Natural killer cell (primary cell): ENCODE measurements around the gene CEACAM19. TPM values are rescaled to one million over a fixed set of nuclear protein-coding genes. Genes with fewer than 3 reads are reported as not detected.

Source experiments
- ATAC-seq, 3 donors: fragments of 150-1000 bp in 2 of 3; fragments of 200-7000 bp in 1 of 3; cut with Tn5 transposase; 1 replicate in 1 of 3; 2 replicates in 2 of 3; pipeline ENCODE4 v1.10.0; 2021; ENCODE audit warnings: mild to moderate bottlenecking in 2 of 3, moderate library complexity in 2 of 3
- DNase-seq, 2 donors: peaks; one replicate each; pipeline versions ENCODE4 v3.0.0 to v3.0.0-alpha.2; 2013 to 2021; ENCODE audit warnings: mixed read lengths in 1 of 2
- H3K27ac ChIP-seq: one replicate; pipeline ENCODE4 v1.5.1; 2013; ENCODE audit warnings: mild to moderate bottlenecking, low read length
- H3K27me3 ChIP-seq: one replicate; pipeline ENCODE4 v1.6.1; 2013; ENCODE audit warnings: low read length; ENCODE audit not compliant: control insufficient read depth, insufficient read depth
- H3K36me3 ChIP-seq: one replicate; pipeline ENCODE4 v1.6.1; 2013; ENCODE audit warnings: low read length; ENCODE audit not compliant: control insufficient read depth, insufficient read depth
- H3K4me1 ChIP-seq: one replicate; pipeline ENCODE4 v1.6.1; 2013; ENCODE audit warnings: low read length; ENCODE audit not compliant: control insufficient read depth, insufficient read depth
- H3K4me3 ChIP-seq: one replicate; pipeline ENCODE4 v1.5.1; 2013; ENCODE audit warnings: low read length
- H3K9me3 ChIP-seq: one replicate; pipeline ENCODE4 v1.6.1; 2013; ENCODE audit warnings: low read length; ENCODE audit not compliant: control insufficient read depth, insufficient read depth
- H3K27ac Mint-ChIP-seq, 2 donors: one replicate each; pipeline ENCODE4 v1.8.0; 2022; ENCODE audit warnings: mild to moderate bottlenecking in 2 of 2, mixed read lengths in 2 of 2, moderate library complexity in 1 of 2
- H3K27me3 Mint-ChIP-seq, 2 donors: one replicate each; pipeline ENCODE4 v1.8.0; 2022; ENCODE audit warnings: low read depth in 2 of 2, mixed read lengths in 2 of 2
- H3K36me3 Mint-ChIP-seq: one replicate; pipeline ENCODE4 v1.8.0; 2022; ENCODE audit warnings: mixed read lengths
- H3K4me1 Mint-ChIP-seq, 2 donors: one replicate each; pipeline ENCODE4 v1.8.0; 2022; ENCODE audit warnings: mixed read lengths in 2 of 2
- H3K4me3 Mint-ChIP-seq: one replicate; pipeline ENCODE4 v1.8.0; 2022; ENCODE audit warnings: mild to moderate bottlenecking, moderate library complexity, mixed read lengths
- H3K9me3 Mint-ChIP-seq, 2 donors: one replicate each; pipeline ENCODE4 v1.8.0; 2022; ENCODE audit warnings: mixed read lengths in 2 of 2
- WGBS: methylation state at CpG from one replicate; pipeline ENCODE4 v1.1.7; 2013; ENCODE audit warnings: missing lambda C conversion rate; ENCODE audit not compliant: insufficient coverage; 5-methylcytosine and 5-hydroxymethylcytosine counted together
- intact Hi-C: fragments of 100-400 bp; cut with micrococcal nuclease; formaldehyde crosslinking; loops from one replicate; pipeline ENCODE4 v1.14.2; 2022
- total RNA-seq, 4 donors: library from RNA; stranded (reverse); fragments of 120-200 nt in 1 of 4; gene quantifications; one replicate each; pipeline versions ENCODE4 v1.2.3 to v1.2.4, GENCODE V29; 2013 to 2022
- TF ChIP-seq, protein P1 (sequence below): fragments of 200-600 bp; IDR thresholded peaks from one replicate; pipeline ENCODE4 v1.8.0; 2022; ENCODE audit warnings: antibody characterized with exemption

Gene CEACAM19, protein sequence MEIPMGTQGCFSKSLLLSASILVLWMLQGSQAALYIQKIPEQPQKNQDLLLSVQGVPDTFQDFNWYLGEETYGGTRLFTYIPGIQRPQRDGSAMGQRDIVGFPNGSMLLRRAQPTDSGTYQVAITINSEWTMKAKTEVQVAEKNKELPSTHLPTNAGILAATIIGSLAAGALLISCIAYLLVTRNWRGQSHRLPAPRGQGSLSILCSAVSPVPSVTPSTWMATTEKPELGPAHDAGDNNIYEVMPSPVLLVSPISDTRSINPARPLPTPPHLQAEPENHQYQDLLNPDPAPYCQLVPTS
- total RNA-seq = 1 to 10 TPM; 2.6 to 4.1 (median 2.7) TPM
- 1.1 TPM for total RNA-seq (2013)

DNA sequence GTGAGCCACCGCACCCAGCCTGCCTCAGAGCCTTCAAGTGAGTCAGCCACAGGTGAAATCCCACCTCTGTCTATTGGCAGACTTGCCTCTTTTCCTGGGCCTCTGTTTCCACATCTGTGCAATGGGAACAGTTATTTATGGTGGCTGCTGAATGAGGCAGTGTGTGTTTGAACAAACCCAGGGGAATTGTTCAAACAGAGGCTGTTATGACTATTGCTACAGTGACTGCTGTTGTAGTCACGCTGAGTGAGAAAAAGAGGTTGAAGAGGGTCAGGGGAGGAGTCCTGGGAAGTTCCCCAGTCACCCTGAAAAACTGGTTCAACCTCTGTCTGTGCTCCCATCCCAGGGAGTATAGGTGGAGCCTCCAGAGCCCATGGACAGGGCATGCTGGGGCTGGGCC, at the start of gene CEACAM19:
CEACAM19 (plus strand) TSS at position 83 of the 400 bp plus-strand sequence. CDS start 450 bp downstream, outside the sequence.
- ATAC-seq (no peak), DNase-seq (no peak)
- Histone ChIP-seq H3K36me3 (no peaks in the 10 kb centered on the region), H3K4me3 (no peak within 1 kb of the TSS), H3K9me3 (no peaks in the 10 kb centered on the region), H3K27ac (no peak within 1 kb of the TSS), H3K27me3 (no peaks in the 10 kb centered on the region), H3K4me1 (no peaks in the 10 kb centered on the region)
- WGBS = 74% methylated on average over 2 of the region's 2 CpGs
- no peaks in the 10 kb centered on the region for H3K27me3 Mint-ChIP-seq
- H3K4me1 Mint-ChIP-seq = no peaks in the 10 kb centered on the region
- TF ChIP-seq, protein P1, sequence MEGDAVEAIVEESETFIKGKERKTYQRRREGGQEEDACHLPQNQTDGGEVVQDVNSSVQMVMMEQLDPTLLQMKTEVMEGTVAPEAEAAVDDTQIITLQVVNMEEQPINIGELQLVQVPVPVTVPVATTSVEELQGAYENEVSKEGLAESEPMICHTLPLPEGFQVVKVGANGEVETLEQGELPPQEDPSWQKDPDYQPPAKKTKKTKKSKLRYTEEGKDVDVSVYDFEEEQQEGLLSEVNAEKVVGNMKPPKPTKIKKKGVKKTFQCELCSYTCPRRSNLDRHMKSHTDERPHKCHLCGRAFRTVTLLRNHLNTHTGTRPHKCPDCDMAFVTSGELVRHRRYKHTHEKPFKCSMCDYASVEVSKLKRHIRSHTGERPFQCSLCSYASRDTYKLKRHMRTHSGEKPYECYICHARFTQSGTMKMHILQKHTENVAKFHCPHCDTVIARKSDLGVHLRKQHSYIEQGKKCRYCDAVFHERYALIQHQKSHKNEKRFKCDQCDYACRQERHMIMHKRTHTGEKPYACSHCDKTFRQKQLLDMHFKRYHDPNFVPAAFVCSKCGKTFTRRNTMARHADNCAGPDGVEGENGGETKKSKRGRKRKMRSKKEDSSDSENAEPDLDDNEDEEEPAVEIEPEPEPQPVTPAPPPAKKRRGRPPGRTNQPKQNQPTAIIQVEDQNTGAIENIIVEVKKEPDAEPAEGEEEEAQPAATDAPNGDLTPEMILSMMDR = no peak
- intact Hi-C loops = no loop called here
- no peaks in the 10 kb centered on the region for H3K36me3 Mint-ChIP-seq
- H3K4me3 Mint-ChIP-seq = no peak within 1 kb of the TSS
- no peaks in the 10 kb centered on the region for H3K9me3 Mint-ChIP-seq
- no peak within 1 kb of the TSS for H3K27ac Mint-ChIP-seq

DNA sequence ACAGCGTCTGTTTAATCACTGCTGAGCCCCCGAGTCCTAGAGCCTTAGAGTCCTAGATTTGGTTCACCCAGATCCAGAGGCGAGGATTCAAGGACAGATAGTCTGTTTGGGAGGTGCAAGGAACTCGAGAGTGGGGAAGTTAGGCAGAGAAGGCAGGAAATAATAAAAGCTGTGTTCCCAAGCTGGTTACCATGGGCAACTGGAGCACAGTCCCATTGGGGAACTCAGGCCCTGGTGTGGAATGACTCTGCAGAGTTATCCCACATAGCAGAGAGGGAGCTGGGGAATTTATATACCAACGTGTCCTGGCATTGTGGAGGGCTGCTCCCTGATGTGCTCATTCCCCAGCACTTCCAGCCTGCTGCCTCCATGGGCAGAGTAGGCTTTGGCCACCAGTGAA, 48.2 kb upstream of the CEACAM19 start:
- no peak for ATAC-seq
- no peak overlapping the region for H3K27ac Mint-ChIP-seq
- H3K27me3 ChIP-seq = no peaks in the 10 kb centered on the region
- no peak overlapping the region for H3K27ac ChIP-seq
- no peaks in the 10 kb centered on the region for H3K36me3 Mint-ChIP-seq
- no peaks in the 10 kb centered on the region for H3K36me3 ChIP-seq
- H3K4me1 Mint-ChIP-seq = peaks cover 0 to 15% of the 10 kb centered on the region in 2 donors
- no peaks in the 10 kb centered on the region for H3K9me3 ChIP-seq
- DNase-seq = no peak
- WGBS = 55% methylated on average over 5 of the region's 5 CpGs
- no peaks in the 10 kb centered on the region for H3K9me3 Mint-ChIP-seq
- intact Hi-C loops = no loop called here
- H3K4me3 Mint-ChIP-seq = no peak overlapping the region
- no peak overlapping the region for H3K4me3 ChIP-seq
- peaks cover 5% of the 10 kb centered on the region for H3K4me1 ChIP-seq
- peaks cover 0 to 3% of the 10 kb centered on the region in 2 donors for H3K27me3 Mint-ChIP-seq
- TF ChIP-seq, protein P1 = no peak

DNA sequence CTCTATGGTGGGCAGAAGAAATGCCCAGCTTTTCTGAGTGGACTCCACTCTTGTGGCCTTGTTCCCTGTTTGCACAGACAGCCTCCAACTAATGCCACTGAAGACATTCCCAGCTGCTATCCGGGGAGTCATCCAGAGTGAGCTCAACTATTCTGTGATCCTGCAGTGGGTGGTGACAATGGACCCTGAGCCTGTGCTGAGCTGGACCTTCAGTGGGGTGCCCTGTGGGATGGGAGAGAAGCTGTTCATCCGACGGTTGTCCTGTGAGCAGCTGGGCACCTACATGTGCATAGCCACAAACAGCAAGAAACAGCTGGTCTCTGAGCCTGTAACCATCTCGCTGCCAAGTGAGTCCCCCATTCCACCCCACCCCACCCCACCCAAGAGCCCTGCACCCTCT, 47.7 kb upstream of the CEACAM19 start:
- no peak overlapping the region for H3K27ac ChIP-seq
- no peaks in the 10 kb centered on the region for H3K27me3 ChIP-seq
- H3K9me3 ChIP-seq = no peaks in the 10 kb centered on the region
- Mint-ChIP-seq H3K27me3 (peaks cover 0 to 3% of the 10 kb centered on the region in 2 donors), H3K4me3 (no peak overlapping the region), H3K9me3 (no peaks in the 10 kb centered on the region), H3K36me3 (no peaks in the 10 kb centered on the region), H3K4me1 (peaks cover 0 to 12% of the 10 kb centered on the region in 2 donors), H3K27ac (no peak overlapping the region)
- H3K4me1 ChIP-seq = peaks cover 2% of the 10 kb centered on the region
- DNase-seq (no peak), ATAC-seq (no peak)
- 97% methylated on average over 4 of the region's 4 CpGs for WGBS
- TF ChIP-seq, protein P1 = no peak
- H3K36me3 ChIP-seq = no peaks in the 10 kb centered on the region
- H3K4me3 ChIP-seq = no peak overlapping the region
- intact Hi-C loops = no loop called here
